GM12891 (cell line): ENCODE results near the gene BMPR2.

Experiments
- POLR2A ChIP-seq: IDR thresholded peaks from 2 replicates; pipeline ENCODE4 v1.6.1; 2011; ENCODE audit warnings: low read depth, low read length, control low read depth
- POLR2AphosphoS5 ChIP-seq: IDR thresholded peaks from 2 replicates; pipeline ENCODE4 v1.6.1; 2011; ENCODE audit warnings: low read depth, low read length, control low read depth
- POU2F2 ChIP-seq: IDR thresholded peaks from 2 replicates; pipeline ENCODE4 v1.6.1; 2011; ENCODE audit warnings: low read depth, mild to moderate bottlenecking, control low read depth, low read length, moderate library complexity
- TAF1 ChIP-seq: IDR thresholded peaks from 2 replicates; pipeline ENCODE4 v1.6.1; 2011; ENCODE audit warnings: low read depth, low read length, control low read depth

DNA sequence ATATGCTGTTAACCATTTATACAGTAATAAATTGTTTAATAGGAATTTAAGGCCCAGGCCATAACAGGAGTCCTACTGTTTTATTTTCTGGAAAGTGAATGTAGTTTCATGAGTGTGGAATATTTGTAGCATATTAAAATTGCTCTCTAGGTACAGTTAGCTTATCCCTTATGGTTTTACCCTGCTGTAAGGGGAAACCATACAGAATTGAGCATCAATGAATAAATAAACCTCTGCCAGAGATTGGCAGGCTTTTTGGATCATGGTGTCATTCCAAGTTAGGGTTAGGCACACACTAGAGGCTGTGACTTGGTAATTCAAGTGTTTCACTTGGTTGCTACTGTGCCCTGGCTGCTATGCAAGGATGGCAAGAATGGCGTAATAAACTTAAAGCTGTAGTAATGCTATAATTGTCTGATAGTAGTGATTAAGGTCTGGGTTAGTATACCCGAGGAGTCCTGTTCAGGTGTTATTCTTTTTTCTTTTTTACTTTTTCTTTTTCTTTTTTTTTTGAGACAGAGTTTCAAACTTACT, 30.4 kb downstream of the BMPR2 start:
- TF ChIP-seq TAF1 = no peak
- TF ChIP-seq POU2F2 = no peak
- TF ChIP-seq POLR2AphosphoS5 = no peak
- TF ChIP-seq POLR2A = no peak
